ES-I3 (cell line): ENCODE measurements around the gene RAB30.

Experiments
- H3K36me3 ChIP-seq: 2 replicates; pipeline ENCODE4 v1.6.1; 2013; ENCODE audit warnings: mild to moderate bottlenecking, low read length, control low read depth, moderate library complexity; ENCODE audit not compliant: insufficient read depth
- H3K4me1 ChIP-seq: 2 replicates; pipeline ENCODE4 v1.6.1; 2013; ENCODE audit warnings: mild to moderate bottlenecking, control low read depth, low read length; ENCODE audit not compliant: insufficient read depth
- H3K9ac ChIP-seq: 2 replicates; pipeline ENCODE4 v1.6.1; 2013; ENCODE audit warnings: low read depth, mild to moderate bottlenecking, low read length, moderate library complexity
- H3K9me3 ChIP-seq: 2 replicates; pipeline ENCODE4 v1.6.1; 2013; ENCODE audit warnings: mild to moderate bottlenecking, low read length, moderate library complexity; ENCODE audit not compliant: control insufficient read depth, insufficient read depth

RAB30 gene

DNA sequence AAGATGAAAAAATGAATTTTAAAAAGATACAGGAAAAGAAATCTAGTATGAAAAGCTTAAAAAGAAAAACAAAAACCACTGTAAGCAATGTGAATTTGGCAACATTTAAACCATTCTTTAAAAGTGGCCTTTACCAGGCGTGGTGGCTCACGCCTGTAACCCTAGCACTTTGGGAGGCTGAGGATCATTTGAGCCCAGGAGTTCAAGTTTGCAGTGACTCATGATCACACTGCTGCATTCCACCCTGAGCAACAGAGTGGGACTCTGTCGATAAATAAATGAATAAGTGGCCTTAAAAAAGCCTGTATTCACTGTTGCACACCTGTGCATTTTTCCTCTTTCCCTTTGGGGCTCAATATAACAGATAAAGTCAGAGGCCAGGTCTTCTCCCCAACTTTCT lies 69.2 kb downstream of the RAB30 start:
- H3K9ac ChIP-seq, result no peak overlapping the region
- no peaks in the 10 kb centered on the region for H3K9me3 ChIP-seq
- no peaks in the 10 kb centered on the region for H3K36me3 ChIP-seq
- H3K4me1 ChIP-seq, result peaks cover 3% of the 10 kb centered on the region; the same call in 1 of the 2 replicates

- peaks cover 5% of the 10 kb centered on the region; the same call in 1 of the 2 replicates for H3K4me1 ChIP-seq
- no peaks in the 10 kb centered on the region for H3K36me3 ChIP-seq
- H3K9me3 ChIP-seq, result no peaks in the 10 kb centered on the region
- no peak overlapping the region for H3K9ac ChIP-seq
Measured at GRCh38 chr11:83002053-83002452, 69.6 kb downstream of the RAB30 start.

- no peaks in the 10 kb centered on the region for H3K9me3 ChIP-seq
- peaks cover 5% of the 10 kb centered on the region; the same call in 1 of the 2 replicates for H3K4me1 ChIP-seq
- H3K9ac ChIP-seq, result no peak overlapping the region
- H3K36me3 ChIP-seq, result no peaks in the 10 kb centered on the region
Measured at GRCh38 chr11:83000381-83000780, 71.3 kb downstream of the RAB30 start.

DNA sequence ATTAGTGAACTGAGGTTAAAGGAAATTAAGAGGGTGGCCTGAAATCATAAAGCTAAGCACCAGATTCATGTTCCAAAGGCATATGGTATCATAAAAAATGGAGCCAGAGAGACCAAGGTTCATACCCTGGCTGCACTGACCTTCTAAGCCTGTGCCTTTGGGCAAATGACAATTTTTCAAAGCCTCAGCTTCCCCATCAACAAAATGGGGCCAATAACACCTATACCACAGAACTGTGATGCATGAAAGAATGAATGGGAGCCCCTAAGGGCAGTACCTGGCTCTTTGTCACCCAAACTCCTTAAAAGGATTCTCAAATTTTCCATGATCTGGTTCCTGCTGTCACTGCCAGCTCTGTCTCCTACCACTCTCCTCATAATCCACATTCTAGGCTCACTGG lies 72.5 kb downstream of the RAB30 start:
- no peak overlapping the region for H3K9ac ChIP-seq
- no peaks in the 10 kb centered on the region for H3K9me3 ChIP-seq
- H3K4me1 ChIP-seq, result peaks cover 5% of the 10 kb centered on the region; the same call in 1 of the 2 replicates
- H3K36me3 ChIP-seq, result no peaks in the 10 kb centered on the region

DNA sequence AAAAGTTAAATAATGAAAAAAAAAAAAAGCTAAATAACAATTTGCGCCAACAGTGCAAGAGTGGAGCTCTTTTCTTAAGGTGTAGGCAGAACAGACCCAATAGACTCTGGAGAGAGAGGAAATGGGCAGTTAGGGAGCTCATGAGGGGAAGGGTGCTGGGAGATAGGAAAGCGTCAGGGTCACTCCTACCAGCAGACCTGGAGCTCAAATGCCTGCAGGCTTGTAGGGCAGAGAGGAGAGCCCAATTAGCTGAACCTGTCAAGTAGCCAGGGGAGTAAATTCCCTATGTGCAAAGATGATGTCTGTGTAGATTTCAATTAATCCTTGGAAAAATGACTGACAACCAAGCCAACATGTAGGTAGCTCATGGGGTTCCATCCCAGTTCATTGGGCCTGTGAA lies 73.0 kb downstream of the RAB30 start:
- Histone ChIP-seq H3K4me1 (peaks cover 5% of the 10 kb centered on the region; the same call in 1 of the 2 replicates), H3K9ac (no peak overlapping the region), H3K36me3 (no peaks in the 10 kb centered on the region), H3K9me3 (no peaks in the 10 kb centered on the region)

DNA sequence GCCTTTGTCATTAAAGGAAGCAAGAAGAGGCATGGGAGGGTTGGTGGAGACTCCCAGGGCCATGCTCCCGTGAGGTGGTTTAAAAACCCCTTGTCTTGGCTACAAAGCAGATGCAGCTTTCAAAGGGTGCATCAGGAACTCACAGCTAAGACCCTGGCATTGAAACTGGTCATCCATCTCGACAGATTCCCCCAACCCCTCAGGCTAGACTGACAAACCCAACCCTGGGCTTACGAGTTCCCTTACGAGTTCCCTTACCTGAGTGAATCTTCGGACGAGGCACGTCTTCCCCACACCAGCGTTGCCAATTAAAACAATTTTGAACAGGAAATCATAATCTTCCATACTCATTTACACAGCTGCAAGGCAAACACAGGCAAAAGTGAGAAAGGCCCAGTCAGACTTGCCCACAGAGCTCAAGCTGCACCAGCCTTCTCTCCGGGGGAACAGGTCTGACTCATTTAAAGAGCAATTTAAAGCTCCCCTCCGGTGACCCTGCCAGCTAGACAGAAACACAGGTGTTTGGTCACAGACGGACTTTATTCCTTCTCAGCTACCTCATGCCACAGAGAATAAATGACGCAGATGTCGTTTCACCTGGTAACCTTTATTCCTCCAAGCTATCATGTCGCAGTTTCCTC lies 74.6 kb downstream of the RAB30 start:
- H3K9ac ChIP-seq, result no peak overlapping the region
- H3K4me1 ChIP-seq, result peaks cover 5% of the 10 kb centered on the region; the same call in 1 of the 2 replicates
- no peaks in the 10 kb centered on the region for H3K36me3 ChIP-seq
- H3K9me3 ChIP-seq, result no peaks in the 10 kb centered on the region

DNA sequence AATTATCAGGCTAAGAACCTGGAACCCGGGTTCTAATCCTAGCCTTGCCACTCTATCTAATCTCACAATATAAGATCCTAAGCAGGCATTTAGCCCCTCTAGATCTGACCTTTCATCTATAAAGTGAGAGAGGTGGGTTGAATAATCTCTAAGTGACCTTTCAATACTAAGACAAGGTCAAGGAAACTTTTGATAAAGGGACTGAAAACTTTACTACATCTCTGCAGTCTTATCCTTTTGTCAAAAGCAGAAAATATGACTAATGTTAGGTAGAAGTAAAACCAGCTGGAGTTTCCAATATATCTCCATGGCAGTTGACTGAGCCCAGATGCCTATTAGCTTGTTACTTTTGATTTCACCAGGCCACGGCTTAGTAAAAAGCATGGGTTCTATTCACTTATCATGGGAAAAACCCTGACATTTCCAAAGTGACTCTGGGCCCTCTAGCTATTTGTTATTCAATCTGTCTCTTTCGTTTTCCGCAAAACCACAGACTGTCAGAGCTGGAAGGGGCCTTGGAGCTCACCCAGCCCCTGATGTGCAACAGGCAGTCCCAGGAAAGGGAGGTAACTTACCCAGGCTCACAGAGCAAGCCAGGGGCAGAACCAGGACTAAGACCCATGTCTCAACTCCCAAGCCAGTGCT lies 75.8 kb downstream of the RAB30 start:
- Histone ChIP-seq H3K4me1 (0 out of 2 replicates have a peak, but pooled peaks cover 5% of the 10 kb centered on the region), H3K36me3 (no peaks in the 10 kb centered on the region), H3K9ac (no peak overlapping the region), H3K9me3 (no peaks in the 10 kb centered on the region)

DNA sequence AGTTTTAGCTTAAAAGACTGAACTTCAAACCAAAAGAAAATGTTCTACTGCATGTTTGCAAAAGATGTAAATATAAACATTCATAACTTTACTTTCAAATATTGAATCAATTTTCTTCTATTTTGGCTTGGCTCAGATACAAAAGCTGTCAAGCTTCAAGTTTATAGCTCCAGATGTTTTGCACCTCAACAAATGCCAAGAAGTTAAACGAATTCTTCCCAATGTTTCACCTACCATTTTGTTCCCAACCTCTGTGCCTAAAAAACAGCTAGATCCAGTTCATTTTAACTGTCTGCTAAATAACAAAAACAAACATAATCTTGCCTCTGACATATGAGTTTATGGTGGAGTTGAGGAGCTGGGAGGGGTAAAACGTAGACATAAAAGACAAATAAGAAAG lies 76.5 kb downstream of the RAB30 start:
- Histone ChIP-seq H3K36me3 (no peaks in the 10 kb centered on the region), H3K9me3 (no peaks in the 10 kb centered on the region), H3K9ac (no peak overlapping the region), H3K4me1 (0 out of 2 replicates have a peak, but pooled peaks cover 5% of the 10 kb centered on the region)

GRCh38 chr11:82994604-82995230 lies 77.0 kb downstream of the RAB30 start:
- Histone ChIP-seq H3K9ac (no peak overlapping the region), H3K36me3 (no peaks in the 10 kb centered on the region), H3K4me1 (0 out of 2 replicates have a peak, but pooled peaks cover 5% of the 10 kb centered on the region), H3K9me3 (no peaks in the 10 kb centered on the region)

- H3K9me3 ChIP-seq, result no peaks in the 10 kb centered on the region
- H3K36me3 ChIP-seq, result no peaks in the 10 kb centered on the region
- H3K4me1 ChIP-seq, result no peaks in the 10 kb centered on the region
- no peak overlapping the region for H3K9ac ChIP-seq
Measured at GRCh38 chr11:82992223-82992622, 79.5 kb downstream of the RAB30 start.

DNA sequence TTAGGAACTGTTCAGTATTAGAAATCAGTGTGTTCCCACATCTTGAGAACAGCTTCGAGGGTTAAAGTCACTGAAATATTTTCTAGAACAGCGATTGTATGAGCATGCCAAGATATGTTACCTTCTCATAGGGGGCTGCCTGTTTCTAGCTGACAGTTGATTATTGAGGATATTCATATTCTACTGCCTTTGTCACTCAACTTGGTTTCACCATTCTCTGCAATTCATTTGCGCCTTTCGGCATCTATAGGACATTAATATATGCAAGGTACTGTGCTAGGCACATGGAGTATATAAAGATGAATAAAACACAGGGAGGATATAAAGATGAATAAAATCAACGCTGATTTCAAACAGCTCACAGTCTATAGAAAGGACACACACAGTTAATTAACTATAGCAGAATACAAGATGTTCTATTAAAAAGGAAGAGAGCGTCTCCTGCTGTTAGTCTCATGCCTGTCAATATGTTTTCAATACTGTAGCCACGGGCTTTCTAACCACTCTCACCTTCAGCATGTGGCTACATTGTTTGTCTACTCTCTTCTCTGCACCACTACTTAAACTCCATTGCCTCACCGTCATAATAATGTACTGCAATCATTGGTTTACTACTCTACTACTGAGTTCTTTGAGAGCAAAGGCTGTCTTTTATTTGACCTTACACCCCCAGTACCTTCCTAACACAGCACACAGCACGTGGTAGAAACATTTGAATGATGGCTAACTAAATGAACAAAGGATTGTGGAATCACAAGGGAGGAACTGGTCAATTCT lies 81.9 kb downstream of the RAB30 start:
- H3K4me1 ChIP-seq, result no peaks in the 10 kb centered on the region
- H3K9me3 ChIP-seq, result no peaks in the 10 kb centered on the region
- H3K36me3 ChIP-seq, result no peaks in the 10 kb centered on the region
- no peak overlapping the region for H3K9ac ChIP-seq

- Histone ChIP-seq H3K36me3 (no peaks in the 10 kb centered on the region), H3K4me1 (no peaks in the 10 kb centered on the region), H3K9ac (no peak overlapping the region), H3K9me3 (no peaks in the 10 kb centered on the region)
Measured at GRCh38 chr11:82988936-82989627, 82.6 kb downstream of the RAB30 start.

- no peaks in the 10 kb centered on the region for H3K4me1 ChIP-seq
- H3K36me3 ChIP-seq, result no peaks in the 10 kb centered on the region
- no peak overlapping the region for H3K9ac ChIP-seq
- H3K9me3 ChIP-seq, result no peaks in the 10 kb centered on the region
Measured at GRCh38 chr11:82987997-82988396, 83.7 kb downstream of the RAB30 start.

DNA sequence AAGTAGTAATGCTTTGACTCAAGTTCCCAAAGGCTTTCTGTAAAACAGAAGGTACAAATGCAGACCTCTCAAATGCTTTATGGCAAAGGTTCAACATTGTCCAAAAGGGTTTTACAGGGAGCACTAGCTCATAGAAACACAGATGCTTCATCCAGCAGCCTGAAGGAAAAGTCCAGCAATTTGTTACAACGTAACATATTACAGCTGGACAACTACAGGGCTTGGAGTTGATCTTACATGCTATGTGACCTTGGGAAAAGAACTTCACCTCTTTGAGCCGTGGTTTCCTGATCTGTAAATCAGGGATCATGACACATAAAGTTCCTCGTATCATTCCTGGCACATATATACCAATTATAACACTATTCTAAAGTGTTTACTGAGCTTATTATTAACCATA lies 85.3 kb downstream of the RAB30 start:
- H3K4me1 ChIP-seq, result no peaks in the 10 kb centered on the region
- H3K9me3 ChIP-seq, result no peaks in the 10 kb centered on the region
- H3K36me3 ChIP-seq, result no peaks in the 10 kb centered on the region; the same call in 1 of the 2 replicates
- no peak overlapping the region for H3K9ac ChIP-seq
